ENCODE measurements around the gene DCDC1. TPM values are rescaled to one million over a fixed set of nuclear protein-coding genes. Genes with fewer than 3 reads are reported as not detected.

The DCDC1 gene
- polyA plus RNA-seq, 2 of the 4 experiments (the other 2 are of a cell fraction): 2.8 to 9.5 TPM

GRCh38 chr11:30992513-30992849, 377.1 kb downstream of the DCDC1 start:
- peak overlapping the region; percentile 75 to 80 for H3K27ac ChIP-seq
- ChIA-PET CTCF (no interaction called here), POLR2A (interaction anchor here (1.5 kb wide), 1 partner anchor 77 kb away, joined by 3 read pairs; no protein-coding TSS in a partner anchor)
- H3K4me3 ChIP-seq: peak overlapping the region; percentile 22; the same call in 2 of the 3 replicates
- peak; percentile 92 for FAIRE-seq
- peak; percentile 74 to 88 for ATAC-seq
- H3K9me3 ChIP-seq: no peaks in the 10 kb centered on the region
- peaks cover 46% of the 10 kb centered on the region for H3K4me1 ChIP-seq
- no peak for TF ChIP-seq POLR2A (IDR thresholded peaks at IDR 0.05; ENCODE audit: low read length)
- no peak for TF ChIP-seq FOSB (CRISPR knock-in tag; IDR thresholded peaks at IDR 0.05)
- TF ChIP-seq FOXS1 (CRISPR knock-in tag; IDR thresholded peaks at IDR 0.05): no peak
- TF ChIP-seq CBX8 (IDR thresholded peaks at IDR 0.05): no peak
- no peak for TF ChIP-seq ZFP36 (IDR thresholded peaks at IDR 0.05; ENCODE audit: borderline replicate concordance, partially characterized antibody)
- TF ChIP-seq MAFK (IDR thresholded peaks at IDR 0.05; ENCODE audit: partially characterized antibody): peak; percentile 98
- TF ChIP-seq NFE2L2 (conservative IDR thresholded peaks at IDR 0.05; ENCODE audit: low read length): peak; percentile 87
- no peak for TF ChIP-seq PBX3 (IDR thresholded peaks at IDR 0.05)
- TF ChIP-seq CTCF (IDR thresholded peaks at IDR 0.05): no peak
- no peak for TF ChIP-seq RNF2 (IDR thresholded peaks at IDR 0.05; ENCODE audit: borderline replicate concordance, low read depth)
- no peak for TF ChIP-seq CHD4 (IDR thresholded peaks at IDR 0.05; ENCODE audit: borderline replicate concordance)
- TF ChIP-seq ATOH8 (CRISPR knock-in tag; IDR thresholded peaks at IDR 0.05; ENCODE audit: low read depth): no peak
- no peak for TF ChIP-seq MAZ (IDR thresholded peaks at IDR 0.05; ENCODE audit: borderline replicate concordance, low read depth, low read length)
- TF ChIP-seq NPAS2 (CRISPR knock-in tag; IDR thresholded peaks at IDR 0.05; ENCODE audit: borderline replicate concordance): no peak
- TF ChIP-seq CEBPB (IDR thresholded peaks at IDR 0.05): no peak
- TF ChIP-seq RAD21 (conservative IDR thresholded peaks at IDR 0.05 in 1 of 2, IDR thresholded peaks at IDR 0.05 in 1 of 2): no peak
- TF ChIP-seq PHF8 (IDR thresholded peaks at IDR 0.05; ENCODE audit: borderline replicate concordance, low read depth): no peak
- no peak for TF ChIP-seq GATA3 (IDR thresholded peaks at IDR 0.05; ENCODE audit: borderline replicate concordance)
- no peak for TF ChIP-seq TFCP2L1 (CRISPR knock-in tag; IDR thresholded peaks at IDR 0.05)
- TF ChIP-seq ESRRA (IDR thresholded peaks at IDR 0.05; ENCODE audit: borderline replicate concordance, low read length): no peak
- TF ChIP-seq USF2 (IDR thresholded peaks at IDR 0.05): no peak
- no peak for TF ChIP-seq NR3C1 (IDR thresholded peaks at IDR 0.05)
- TF ChIP-seq FOSL2 (IDR thresholded peaks at IDR 0.05): no peak
- TF ChIP-seq FOSL2 (CRISPR knock-in tag; IDR thresholded peaks at IDR 0.05): peak; percentile 44
- no peak for TF ChIP-seq ZC3H11A (IDR thresholded peaks at IDR 0.05)
- DNase-seq (ENCODE audit: low read depth in 1 of 2, low spot score in 1 of 2): peak; percentile 35 to 77
- WGBS (ENCODE audit: missing lambda C conversion rate): 0% methylated on average over 1 of the region's 1 CpG
- peak overlapping the region; percentile 60 for H3K4me2 ChIP-seq

All from A549 (cell line).